Inflammatory macrophage treated with lipopolysaccharide for 4 hours (primary cell): ENCODE data around the gene DHX8.
A peak's percentile ranks its signal among the peaks of the same experiment; 100 is the strongest.
"Not testable (repeated sequence)": the region's sequence is repeated elsewhere in the genome, so short reads cannot be mapped to it uniquely, and the experiment has no call there.

Experiments
- DNase-seq: peaks from one replicate; pipeline ENCODE4 v3.0.0-alpha.2; 2020

Gene DHX8

GRCh38 chr17:43463241-43463640 lies 20.5 kb upstream of the DHX8 start:
- peak; percentile 38 for DNase-seq

- DNase-seq = no peak
These were observed 19.7 kb upstream of the DHX8 start for GRCh38 chr17:43464046-43464445.

DNA sequence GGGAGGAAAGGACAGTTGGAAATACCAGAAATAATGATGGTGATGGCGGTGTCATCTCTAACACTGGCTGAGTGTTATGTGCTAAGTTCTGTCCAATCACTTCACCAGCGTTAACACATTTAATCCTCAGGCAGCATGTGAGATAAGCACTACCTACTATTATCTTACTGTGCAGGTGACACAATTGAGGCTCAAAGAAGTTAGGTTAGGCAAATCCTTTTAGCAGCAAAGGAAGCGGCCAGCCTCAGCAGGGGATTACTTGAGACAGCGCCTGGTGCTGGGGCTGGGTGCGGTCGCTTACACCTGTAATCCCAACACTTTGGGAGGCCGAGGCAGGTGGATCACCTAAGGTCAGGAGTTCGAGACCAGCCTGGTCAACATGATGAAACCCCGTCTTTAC lies 18.7 kb upstream of the DHX8 start:
- DNase-seq = no peak

DNA sequence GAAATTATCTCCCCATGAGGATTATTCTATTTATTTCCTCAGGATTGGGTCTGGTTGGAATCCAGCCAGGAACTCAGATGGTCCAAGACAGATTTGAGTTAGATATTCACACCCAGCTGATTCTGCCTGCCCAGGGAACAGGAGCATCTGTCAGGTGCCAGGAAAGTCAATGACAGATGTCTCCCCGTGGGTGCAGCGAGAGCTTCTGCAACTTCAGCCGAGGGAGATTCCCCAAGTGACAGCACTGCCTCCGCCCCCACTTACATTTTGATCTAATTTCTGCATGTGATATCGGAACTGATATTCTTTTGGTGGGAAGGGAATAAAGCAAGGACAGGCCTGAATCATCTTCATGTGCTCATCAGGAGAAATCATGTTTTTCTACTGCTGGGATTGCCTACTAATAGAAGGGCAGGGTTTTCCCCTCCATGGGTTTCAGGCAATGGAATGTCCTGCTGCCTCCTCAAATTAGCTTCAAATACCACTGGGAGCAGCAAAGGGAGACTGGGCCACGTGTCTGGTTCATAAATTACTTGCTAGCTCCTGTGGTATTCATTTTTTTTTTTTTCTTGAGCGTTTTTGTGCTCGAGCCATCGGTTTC lies 15.7 kb upstream of the DHX8 start:
- DNase-seq = peak; percentile 91

DNA sequence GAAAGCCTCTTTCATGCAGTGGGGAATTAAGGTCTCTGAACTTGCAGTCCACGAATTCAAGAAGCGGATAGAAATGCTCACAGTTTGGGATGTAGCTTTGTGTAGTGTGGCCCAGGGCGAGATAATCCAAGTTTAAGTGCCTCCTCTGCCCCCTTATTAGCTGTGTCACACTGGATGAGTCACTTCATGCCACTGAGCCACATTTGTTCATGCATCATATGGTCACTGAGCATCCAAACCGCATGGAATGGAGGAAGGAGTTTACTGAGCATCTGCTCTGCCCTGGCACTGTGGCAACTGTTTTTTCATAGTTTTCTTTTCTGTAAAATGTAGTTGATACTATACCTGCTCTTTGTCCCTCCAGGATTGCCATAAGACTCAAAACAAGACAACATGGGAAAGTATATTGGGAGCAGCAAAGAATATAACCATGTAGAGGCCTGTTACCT lies 15.1 kb upstream of the DHX8 start:
- DNase-seq = peak; percentile 76

DNA sequence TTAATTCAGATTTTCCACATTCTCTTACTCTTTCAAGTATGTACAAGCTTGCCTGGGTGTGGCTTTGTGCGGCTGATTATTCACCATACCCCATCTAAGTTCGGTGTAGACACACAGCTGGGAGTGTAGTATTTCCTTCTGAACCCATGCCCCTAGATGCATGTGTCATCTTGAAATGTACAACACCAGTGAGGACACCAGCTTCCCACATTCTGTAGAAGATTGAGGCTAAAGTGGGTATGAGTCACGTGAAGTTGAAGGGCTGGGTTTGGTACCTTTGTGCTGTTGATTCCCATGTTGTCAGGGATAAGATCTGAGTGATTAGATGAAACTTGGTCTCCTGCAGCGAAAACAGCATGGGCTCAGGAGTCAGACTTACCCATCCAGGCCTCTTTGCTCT lies 14.6 kb upstream of the DHX8 start:
- DNase-seq = peak; percentile 78

DNA sequence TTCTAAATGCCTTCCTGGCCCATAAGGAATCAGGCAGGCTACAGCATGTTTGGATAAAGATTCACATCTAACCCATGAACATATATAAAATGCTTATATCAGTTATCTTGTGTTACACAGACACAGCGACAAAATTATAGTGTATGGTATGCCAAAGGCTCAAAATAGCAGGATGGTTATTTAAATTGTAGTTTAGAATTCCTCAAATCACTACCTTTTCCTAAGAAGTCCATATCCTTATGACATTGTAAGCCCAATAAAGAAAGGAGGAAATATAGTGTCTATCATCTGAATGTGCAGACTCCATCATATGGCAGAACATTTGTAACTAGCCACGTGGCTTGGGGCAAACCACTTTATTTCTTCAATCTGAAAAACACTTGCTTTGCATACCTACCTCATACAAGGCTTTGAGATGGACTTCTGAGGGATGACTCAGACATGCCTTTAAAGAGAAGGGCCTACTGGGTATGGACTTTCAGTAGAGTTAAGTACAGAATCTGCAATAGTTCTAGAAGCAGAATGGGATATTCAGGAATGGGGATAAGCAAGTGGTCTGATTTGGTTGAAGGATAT lies 12.1 kb upstream of the DHX8 start:
- no peak for DNase-seq

DNA sequence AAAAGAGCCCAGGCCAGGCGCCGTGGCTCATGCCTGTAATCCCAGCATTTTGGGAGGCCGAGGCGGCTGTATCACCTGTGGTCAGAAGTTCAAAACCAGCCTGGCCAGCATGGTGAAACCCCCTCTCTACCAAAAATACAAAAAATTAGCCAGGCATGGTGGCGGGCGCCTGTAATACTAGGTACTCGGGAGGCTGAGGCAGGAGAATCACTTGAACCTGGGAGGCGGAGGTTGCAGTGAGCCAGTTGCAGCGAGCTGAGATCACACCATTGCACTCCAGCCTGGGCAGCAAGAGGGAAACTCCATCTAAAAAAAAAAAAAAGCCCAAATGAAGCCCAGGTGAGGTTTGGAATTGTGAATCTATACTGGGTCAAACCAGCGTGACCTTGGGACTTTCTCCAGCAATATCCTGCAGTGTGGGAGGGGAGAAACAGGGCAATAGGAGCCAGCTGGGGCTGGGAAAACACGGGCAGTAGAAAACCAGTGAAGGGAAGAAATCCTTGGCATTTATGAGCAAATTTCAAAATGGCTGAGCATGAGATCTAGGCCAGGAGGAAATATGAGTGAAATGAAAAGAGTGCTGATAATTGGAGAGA lies 8.2 kb upstream of the DHX8 start:
- DNase-seq = no peak

- DNase-seq = not testable (repeated sequence)
These were observed 7.5 kb upstream of the DHX8 start for GRCh38 chr17:43476306-43476705.

GRCh38 chr17:43477832-43478634 lies 5.7 kb upstream of the DHX8 start:
- no peak for DNase-seq

GRCh38 chr17:43479948-43480347 lies 3.8 kb upstream of the DHX8 start:
- no peak for DNase-seq

GRCh38 chr17:43482103-43483012 lies 1.4 kb upstream of the DHX8 start:
- DNase-seq = no peak

DNA sequence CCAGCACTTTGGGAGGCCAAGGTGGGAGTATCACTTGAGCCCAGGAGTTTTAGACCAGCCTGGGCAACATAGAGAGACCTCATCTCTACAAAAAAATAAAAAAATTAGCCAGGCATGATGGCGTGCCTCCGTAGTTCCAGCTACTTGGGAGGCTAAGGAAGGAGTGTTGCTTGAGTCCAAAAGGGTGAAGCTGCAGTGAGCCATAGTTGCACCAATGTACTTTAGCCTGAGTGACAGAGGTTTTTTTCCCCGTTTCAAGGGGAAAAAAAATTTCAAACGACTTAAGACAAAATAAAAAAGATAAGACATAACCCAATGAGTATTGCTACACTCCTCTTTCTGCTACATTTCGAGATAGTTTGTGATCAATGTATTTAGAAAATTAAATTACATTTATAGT lies 6.8 kb downstream of the DHX8 start:
- no peak for DNase-seq

DNA sequence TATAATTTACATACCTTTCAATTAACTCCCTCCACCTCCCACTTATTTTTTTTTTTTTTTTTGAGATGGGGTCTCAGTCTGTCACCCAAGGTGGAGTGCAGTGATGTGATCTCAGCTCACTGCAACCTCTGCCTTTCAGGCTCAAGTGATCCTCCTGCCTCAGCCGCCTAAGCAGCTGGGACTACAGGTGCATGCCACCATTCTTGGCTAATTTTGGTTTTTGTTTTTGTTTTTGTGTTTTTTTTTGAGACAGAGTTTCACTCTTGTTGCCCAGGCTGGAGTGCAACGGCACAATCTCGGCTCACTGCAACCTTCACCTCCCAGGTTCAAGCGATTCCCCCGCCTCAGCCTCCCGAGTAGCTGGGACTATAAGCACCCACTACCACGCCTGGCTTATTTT lies 25.7 kb downstream of the DHX8 start:
- DNase-seq = not testable (repeated sequence)

DNA sequence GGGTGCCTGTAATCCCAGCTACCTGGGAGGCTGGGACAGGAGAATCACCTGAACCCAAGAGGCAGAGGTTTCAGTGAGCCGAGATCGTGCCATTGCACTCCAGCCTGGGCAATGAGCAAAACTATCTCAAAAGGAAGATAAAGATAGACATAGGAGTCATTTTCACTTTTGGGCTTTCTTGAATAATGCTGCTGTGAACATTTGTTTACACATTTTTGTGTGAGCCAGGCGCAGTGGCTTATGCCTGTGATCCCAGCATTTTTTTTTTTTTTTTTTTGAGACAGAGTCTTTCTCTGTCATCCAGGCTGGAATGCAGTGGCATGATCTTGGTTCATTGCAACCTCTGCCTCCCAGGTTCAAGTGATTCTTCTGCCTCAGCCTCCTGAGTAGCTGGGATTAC lies 27.4 kb downstream of the DHX8 start:
- not testable (repeated sequence) for DNase-seq

GRCh38 chr17:43515656-43516055 lies 31.9 kb downstream of the DHX8 start:
- DNase-seq = no peak

DNA sequence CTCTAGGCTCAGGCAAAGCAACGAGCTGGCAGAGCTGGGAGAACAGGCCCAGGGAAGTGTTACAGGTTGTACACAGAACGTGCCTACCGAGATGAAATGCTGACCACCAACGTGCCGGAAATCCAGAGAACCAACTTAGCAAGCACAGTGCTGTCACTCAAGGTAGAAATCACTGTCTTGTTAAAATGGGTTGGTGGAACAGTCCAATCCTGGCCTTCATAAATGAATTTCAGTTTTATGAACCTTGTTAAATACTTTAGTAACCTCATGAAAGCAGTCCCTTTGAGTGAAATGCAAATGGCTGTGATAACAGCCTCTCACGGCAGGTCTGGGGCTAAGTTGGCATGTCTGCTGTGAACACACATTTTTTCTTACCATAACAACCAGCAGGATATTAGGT lies 33.4 kb downstream of the DHX8 start:
- DNase-seq = no peak

DNA sequence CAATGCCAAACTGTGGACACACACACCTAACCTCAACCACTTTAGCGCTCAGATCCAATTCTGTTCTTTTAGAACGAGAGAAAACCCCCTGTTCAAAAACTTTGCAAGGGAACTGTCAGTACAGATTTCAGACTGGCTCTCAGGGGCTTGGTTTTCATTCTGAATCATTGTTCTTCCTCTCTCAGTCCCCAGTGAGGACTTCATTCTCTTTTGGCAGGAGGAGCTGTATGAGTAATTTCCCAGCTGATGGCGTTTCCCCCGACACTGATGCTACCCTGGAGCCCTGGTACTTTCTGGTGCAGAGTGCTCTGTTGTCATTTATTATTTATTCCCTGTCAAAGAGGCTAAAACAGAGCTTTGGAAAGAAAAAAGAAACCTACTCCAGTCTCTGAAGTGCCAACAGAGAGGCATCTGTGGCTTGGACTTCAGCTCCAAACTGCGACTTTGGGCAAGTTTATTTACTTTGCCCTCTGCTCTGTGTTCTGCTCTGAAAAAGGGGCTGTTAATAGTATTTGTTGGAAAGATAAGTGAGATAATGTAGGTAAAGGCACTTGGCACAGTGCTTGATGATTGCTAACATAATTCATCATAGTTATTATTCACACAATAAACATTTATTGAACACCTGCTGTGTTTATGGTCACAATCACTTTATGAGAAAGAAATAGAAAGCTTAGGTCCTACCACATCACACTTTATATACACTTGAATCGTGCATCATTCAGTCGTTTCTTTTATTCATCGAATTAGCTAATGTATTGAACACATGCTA lies 34.0 kb downstream of the DHX8 start:
- DNase-seq = no peak

GRCh38 chr17:43521389-43521788 lies 37.6 kb downstream of the DHX8 start:
- DNase-seq = no peak

DNA sequence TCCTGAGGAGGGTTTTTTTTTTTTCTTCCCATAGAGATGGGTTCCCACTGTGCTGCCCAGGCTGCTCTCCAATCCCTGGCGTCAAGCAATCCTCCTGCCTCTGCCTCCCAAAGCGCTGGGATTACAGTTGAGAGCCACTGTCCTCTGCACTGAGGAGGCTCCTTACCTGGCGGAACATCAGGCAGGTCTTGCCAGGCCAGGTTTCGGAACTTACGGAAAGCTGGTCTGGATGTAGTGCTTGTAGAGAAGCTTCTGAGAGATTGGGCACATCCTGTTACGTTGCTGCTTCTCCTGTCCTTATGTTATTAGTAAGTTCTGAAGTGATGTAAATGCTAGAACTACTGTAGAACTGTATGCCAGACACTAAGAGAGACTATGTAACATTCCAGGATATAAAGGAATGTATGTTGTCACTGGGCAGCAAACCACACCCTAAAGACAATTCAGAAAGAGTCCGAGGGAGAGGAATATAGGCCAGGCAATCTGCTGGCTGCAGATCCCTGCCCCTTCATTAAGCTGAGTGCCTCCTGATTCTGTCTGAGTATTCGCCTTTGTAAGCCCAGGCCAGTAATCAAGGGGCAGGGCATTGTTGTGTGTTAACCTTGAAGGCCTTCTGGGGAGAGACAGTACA lies 41.3 kb downstream of the DHX8 start:
- DNase-seq = no peak

GRCh38 chr17:43526886-43527648 lies 43.3 kb downstream of the DHX8 start:
- no peak for DNase-seq
